Mesothelial cell of epicardium (in vitro differentiated cells): ENCODE data around the gene KRTAP10-8. TPM values are rescaled to one million over a fixed set of nuclear protein-coding genes. Genes with fewer than 3 reads are reported as not detected.
A peak's percentile ranks its signal among the peaks of the same experiment; 100 is the strongest.

Source experiments
- DNase-seq, 2 experiments: peaks; one replicate each; pipeline ENCODE4 v3.0.0; 2021; ENCODE audit warnings: low spot score in 2 of 2; ENCODE audit not compliant: unreplicated experiment in 2 of 2
- H3K27ac Mint-ChIP-seq: 2 replicates; pipeline ENCODE4 v1.8.0; 2021; ENCODE audit warnings: mixed read lengths
- H3K27me3 Mint-ChIP-seq: 2 replicates; pipeline ENCODE4 v1.8.0; 2021; ENCODE audit warnings: low read depth, mixed read lengths
- H3K36me3 Mint-ChIP-seq: 2 replicates; pipeline ENCODE4 v1.8.0; 2021; ENCODE audit warnings: mixed read lengths
- H3K4me1 Mint-ChIP-seq: 2 replicates; pipeline ENCODE4 v1.8.0; 2021; ENCODE audit warnings: mixed read lengths
- H3K4me3 Mint-ChIP-seq: 2 replicates; pipeline ENCODE4 v1.8.0; 2021; ENCODE audit warnings: mild to moderate bottlenecking, moderate library complexity, mixed read lengths
- H3K9me3 Mint-ChIP-seq: 2 replicates; pipeline ENCODE4 v1.8.0; 2021; ENCODE audit warnings: mixed read lengths
- total RNA-seq: library from RNA; stranded (reverse); gene quantifications from 3 replicates; pipeline ENCODE4 v1.2.1, GENCODE V29; 2021
- TF ChIP-seq, protein P1 (sequence below): fragments of 200-600 bp; sonication (generic); IDR thresholded peaks from one replicate; pipeline ENCODE4 v1.5.0; 2021; ENCODE audit warnings: antibody characterized with exemption; ENCODE audit not compliant: unreplicated experiment

The KRTAP10-8 gene
- total RNA-seq, 1 donor from 2014 or later, result not detected

DNA sequence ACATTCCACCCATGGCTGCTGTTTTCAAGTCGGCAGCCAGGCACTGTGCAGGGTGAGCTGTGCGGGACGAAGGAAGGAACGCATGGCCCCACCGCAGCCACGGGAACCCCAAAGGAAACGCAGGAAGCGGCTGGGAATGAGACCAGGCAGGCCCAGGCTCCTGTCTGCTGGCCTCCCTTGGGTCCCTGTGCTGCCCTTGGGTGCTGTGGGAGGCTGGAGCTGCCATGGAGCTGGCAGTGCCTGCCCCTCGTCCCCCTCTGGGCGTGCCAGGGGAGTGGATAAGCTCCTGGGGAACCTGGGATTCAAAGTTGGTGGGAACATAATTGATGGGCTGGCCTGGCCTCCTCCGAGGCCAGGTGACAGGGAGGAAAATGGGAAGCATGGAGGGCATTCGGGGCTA lies 43.6 kb upstream of the KRTAP10-8 start:
- Mint-ChIP-seq H3K36me3 (no peaks in the 10 kb centered on the region), H3K4me3 (no peak overlapping the region), H3K9me3 (peaks cover 24% of the 10 kb centered on the region), H3K27me3 (peaks cover 4% of the 10 kb centered on the region), H3K27ac (no peak overlapping the region), H3K4me1 (no peaks in the 10 kb centered on the region)
- DNase-seq, result no peak
- TF ChIP-seq, protein P1, sequence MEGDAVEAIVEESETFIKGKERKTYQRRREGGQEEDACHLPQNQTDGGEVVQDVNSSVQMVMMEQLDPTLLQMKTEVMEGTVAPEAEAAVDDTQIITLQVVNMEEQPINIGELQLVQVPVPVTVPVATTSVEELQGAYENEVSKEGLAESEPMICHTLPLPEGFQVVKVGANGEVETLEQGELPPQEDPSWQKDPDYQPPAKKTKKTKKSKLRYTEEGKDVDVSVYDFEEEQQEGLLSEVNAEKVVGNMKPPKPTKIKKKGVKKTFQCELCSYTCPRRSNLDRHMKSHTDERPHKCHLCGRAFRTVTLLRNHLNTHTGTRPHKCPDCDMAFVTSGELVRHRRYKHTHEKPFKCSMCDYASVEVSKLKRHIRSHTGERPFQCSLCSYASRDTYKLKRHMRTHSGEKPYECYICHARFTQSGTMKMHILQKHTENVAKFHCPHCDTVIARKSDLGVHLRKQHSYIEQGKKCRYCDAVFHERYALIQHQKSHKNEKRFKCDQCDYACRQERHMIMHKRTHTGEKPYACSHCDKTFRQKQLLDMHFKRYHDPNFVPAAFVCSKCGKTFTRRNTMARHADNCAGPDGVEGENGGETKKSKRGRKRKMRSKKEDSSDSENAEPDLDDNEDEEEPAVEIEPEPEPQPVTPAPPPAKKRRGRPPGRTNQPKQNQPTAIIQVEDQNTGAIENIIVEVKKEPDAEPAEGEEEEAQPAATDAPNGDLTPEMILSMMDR, result no peak

DNA sequence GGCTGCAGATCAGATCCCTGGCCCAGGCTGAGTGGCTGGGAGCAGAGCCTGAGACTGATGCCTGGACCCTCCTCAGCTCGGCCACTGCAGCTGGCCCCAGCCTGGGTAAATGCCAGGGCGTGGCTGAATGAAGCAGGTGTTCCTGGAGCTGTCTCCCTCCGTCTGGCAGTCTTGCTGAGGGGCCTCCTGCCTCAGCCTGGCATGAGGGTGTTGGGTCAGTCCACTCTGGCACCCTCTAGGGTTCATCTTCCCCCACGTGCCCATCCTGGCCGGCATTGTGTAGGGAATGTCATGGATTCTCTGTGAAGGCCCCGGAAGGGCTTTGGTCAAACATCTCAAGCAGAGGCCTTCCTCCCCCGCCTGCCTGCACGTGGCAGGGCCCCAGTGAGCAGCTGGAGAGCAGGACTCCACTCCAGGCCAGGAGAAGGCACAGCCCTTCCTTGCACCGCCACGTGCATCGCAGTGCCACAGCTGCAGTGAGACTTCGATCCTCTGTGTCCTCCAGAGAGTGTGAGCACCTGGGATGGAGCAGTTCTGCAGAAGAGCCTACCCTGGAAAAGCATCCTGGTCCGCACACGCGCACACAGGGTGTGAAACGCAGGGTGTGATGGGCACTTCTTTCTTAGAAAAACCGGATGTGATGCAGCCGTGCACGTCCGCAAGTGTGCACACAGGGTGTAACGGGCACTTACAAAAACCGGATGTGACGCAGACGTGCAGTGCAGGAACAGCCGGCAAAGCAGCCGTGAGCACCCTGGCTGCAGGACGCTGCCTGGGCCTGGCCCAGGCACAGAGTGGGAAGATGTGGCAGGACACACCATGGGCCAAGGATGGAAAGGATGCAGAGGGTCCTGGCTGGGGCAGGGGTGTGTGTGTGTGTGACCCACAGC lies 43.0 kb upstream of the KRTAP10-8 start:
- no peak overlapping the region for H3K27ac Mint-ChIP-seq
- H3K4me1 Mint-ChIP-seq, result no peaks in the 10 kb centered on the region
- TF ChIP-seq, protein P1, result no peak
- peaks cover 24% of the 10 kb centered on the region for H3K9me3 Mint-ChIP-seq
- no peak for DNase-seq
- no peak overlapping the region for H3K4me3 Mint-ChIP-seq
- H3K27me3 Mint-ChIP-seq, result peaks cover 4% of the 10 kb centered on the region
- no peaks in the 10 kb centered on the region for H3K36me3 Mint-ChIP-seq

DNA sequence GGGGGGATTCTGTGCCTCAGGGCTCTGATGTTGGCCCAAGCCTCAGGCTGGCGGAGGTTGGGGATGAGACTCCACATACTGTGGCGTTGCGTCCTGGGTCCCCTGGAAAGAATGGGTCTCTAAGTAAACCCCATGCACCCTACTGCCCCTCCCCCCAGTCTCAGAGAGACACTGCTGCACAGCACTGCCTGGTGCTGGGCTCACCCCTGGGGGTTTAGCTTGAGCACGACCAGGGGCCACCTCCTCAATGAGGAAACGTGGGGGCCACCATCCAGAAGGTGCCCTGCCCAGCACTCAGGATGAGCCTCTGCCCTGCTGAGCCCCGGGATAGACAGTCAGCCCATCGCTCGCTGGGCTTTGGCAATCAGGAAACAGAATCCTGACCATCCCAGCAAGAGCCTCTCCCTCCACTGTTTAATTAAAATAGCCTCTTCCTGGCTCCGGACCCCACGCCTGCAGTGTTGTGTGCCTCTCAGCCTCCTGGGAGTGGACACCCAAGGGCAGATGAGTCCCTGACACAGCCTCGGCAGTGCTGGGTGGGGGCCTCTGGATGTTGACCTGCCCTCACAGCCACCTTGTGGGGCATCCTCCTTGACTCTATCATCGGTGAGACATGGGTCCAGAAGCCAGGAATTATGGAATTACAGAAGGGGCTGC lies 41.9 kb upstream of the KRTAP10-8 start:
- TF ChIP-seq, protein P1, result no peak
- Mint-ChIP-seq H3K27me3 (peaks cover 4% of the 10 kb centered on the region), H3K4me1 (no peaks in the 10 kb centered on the region), H3K27ac (no peak overlapping the region), H3K4me3 (no peak overlapping the region), H3K36me3 (no peaks in the 10 kb centered on the region), H3K9me3 (peaks cover 20% of the 10 kb centered on the region)
- DNase-seq, result peak in 1 of 2 experiments; percentile 28

DNA sequence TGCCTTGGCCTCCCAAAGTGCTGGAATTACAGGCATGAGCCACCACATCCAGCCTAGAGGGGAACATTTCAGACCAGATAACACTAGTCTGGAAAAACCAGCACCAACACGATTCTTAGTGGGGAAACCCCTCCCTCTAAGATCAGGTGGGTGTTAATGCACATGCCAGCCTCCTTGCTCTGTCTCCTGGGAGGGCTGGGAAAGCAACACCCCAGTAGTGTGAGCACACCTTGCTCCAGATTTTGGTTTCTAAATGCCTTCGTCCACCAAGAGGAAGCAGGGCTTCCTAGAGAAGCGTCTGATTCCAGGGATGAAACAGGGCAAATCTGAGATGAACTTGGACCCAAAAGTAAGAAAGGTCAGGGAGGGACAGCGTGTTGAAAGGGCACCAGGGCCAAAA lies 40.6 kb upstream of the KRTAP10-8 start:
- Mint-ChIP-seq H3K27me3 (peaks cover 4% of the 10 kb centered on the region), H3K4me3 (no peak overlapping the region), H3K9me3 (peaks cover 20% of the 10 kb centered on the region), H3K36me3 (no peaks in the 10 kb centered on the region), H3K27ac (no peak overlapping the region), H3K4me1 (no peaks in the 10 kb centered on the region)
- TF ChIP-seq, protein P1, result no peak
- DNase-seq, result no peak

DNA sequence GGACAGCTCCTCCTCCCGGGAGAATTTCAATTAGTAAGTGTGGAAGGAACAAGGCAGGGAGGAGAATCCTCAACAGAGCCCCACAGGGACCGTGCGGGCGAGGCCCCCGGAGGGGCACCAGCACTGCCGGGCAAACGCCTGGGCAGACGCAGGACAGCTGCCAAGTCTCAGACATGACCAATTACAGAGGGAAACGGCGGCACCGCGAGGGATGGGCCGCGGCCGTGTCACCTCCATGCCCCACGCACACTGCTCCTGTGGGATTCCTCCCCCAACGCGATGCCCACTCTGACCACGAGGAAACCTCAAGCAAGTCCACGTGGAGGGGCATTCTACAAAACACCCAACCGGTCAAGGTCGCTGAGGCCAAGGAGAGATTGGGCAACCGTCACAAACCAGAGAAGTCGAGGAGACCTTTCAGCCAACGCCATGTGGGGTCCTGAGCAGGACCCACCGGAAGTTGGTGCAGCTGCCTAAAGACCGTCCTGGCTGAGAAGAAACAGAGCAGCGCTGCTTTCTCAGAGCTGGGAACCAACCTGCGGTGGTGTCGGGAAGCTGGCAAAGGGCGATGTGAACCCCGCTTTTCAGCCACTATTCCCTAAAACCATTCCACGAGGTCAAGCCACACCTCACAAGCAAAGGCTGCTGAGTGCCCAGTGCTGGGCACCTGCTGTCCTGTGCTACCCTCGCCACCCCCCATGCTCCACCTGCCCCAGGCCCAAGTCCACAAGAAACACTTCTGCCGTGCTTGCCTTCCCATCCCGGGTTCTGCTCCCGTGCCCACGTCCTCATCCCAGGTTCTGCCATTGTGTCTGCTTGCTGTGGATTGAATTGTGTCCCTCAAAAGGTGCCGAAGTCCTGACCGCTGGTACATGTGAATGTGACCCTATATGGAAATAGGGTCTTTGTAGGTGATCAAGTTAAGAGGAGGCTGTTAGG lies 39.8 kb upstream of the KRTAP10-8 start:
- Mint-ChIP-seq H3K27me3 (peaks cover under 1% of the 10 kb centered on the region), H3K9me3 (peaks cover 27% of the 10 kb centered on the region), H3K4me1 (no peaks in the 10 kb centered on the region), H3K36me3 (no peaks in the 10 kb centered on the region), H3K4me3 (no peak overlapping the region), H3K27ac (no peak overlapping the region)
- TF ChIP-seq, protein P1, result no peak
- DNase-seq, result peak in 1 of 2 experiments; percentile 32
